ENCODE data around the gene TFB2M.

TFB2M gene

DNA sequence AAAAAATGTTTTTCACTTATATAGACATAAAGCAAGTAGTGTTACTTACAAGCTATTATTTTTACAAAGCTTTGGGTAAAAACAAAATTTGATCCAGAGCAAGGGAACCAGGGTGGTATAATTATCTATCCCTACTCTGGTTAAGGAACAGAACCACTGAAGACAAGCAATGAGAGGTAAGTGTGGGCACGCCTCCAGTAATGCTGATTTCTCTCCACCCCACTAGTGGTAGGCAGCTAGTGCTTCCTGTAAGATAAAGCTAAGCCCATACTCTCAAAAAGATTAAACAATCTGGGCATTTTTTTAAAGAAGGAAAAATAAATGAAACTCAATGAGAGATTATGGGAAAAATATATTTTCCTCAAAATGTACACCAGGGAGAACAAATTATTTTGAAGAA lies 22.1 kb downstream of the TFB2M start:
- Histone ChIP-seq H3F3A (ENCODE audit: low read depth) (no peaks in the 10 kb centered on the region), H3K79me2 (ENCODE audit: insufficient read depth, low read length) (no peaks in the 10 kb centered on the region), H2AFZ (ENCODE audit: low read length) (no peak overlapping the region), H3K4me2 (ENCODE audit: low read depth, low read length, poor library complexity, severe bottlenecking) (no peak overlapping the region), H3K9me2 (replicated peaks; ENCODE audit: low read depth, low read length) (no peaks in the 10 kb centered on the region), H3K9ac (ENCODE audit: low read depth, low read length, poor library complexity, severe bottlenecking) (no peak overlapping the region), H4K20me1 (ENCODE audit: insufficient read depth, low read length, poor library complexity, severe bottlenecking) (no peaks in the 10 kb centered on the region), H3K36me3 (ENCODE audit: insufficient read depth, low read length) (peaks cover 69% of the 10 kb centered on the region; the same call in 1 of the 2 replicates), H3K27me3 (ENCODE audit: insufficient read depth, low read length, poor library complexity, severe bottlenecking) (no peaks in the 10 kb centered on the region), H3K4me1 (ENCODE audit: insufficient read depth, low read length, poor library complexity, severe bottlenecking) (no peaks in the 10 kb centered on the region), H3K4me3 (ENCODE audit: low read length, poor library complexity, severe bottlenecking) (no peak overlapping the region), H3K9me3 (ENCODE audit: insufficient read depth, low read depth, low read length) (no peaks in the 10 kb centered on the region)
- TF ChIP-seq EZH2phosphoT487 (IDR thresholded peaks at IDR 0.05; ENCODE audit: borderline replicate concordance), result no peak
- TF ChIP-seq, protein P1, sequence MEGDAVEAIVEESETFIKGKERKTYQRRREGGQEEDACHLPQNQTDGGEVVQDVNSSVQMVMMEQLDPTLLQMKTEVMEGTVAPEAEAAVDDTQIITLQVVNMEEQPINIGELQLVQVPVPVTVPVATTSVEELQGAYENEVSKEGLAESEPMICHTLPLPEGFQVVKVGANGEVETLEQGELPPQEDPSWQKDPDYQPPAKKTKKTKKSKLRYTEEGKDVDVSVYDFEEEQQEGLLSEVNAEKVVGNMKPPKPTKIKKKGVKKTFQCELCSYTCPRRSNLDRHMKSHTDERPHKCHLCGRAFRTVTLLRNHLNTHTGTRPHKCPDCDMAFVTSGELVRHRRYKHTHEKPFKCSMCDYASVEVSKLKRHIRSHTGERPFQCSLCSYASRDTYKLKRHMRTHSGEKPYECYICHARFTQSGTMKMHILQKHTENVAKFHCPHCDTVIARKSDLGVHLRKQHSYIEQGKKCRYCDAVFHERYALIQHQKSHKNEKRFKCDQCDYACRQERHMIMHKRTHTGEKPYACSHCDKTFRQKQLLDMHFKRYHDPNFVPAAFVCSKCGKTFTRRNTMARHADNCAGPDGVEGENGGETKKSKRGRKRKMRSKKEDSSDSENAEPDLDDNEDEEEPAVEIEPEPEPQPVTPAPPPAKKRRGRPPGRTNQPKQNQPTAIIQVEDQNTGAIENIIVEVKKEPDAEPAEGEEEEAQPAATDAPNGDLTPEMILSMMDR (conservative IDR thresholded peaks at IDR 0.05; ENCODE audit: low read length), result no peak

DNA sequence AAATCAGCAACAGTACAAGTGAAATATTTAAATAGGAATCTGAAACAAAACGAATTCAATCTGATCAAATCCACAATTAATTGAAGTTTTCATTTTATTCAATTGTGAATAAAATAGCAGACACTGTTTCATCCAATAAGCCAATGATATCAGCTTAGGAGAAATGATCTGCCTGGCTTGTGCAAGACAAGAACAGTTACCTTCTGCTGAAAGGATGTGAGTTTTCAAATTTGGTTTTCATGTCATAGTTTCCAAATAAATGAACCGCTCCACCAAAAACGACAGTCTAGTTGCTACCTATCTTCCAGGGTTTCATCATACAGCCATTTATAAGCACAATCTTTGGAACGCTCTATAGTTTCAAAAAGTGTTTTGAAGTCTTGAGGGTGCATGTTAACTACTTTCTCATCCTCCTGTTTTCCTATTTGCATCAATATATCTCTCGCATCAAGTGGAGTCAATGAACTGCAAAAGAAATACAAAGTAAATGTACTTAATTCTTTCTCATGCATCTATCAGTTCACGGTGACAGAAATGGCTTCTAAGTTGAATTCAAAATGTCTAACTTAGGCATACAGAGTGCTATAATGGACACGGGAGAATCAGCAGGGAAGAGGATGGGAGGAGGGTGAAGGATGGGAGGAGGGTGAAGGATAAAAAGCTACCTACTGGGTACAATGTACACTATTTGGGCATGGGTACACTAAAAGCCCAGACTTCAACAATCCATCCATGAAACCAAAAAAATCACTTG lies 25.1 kb downstream of the TFB2M start:
- Histone ChIP-seq H2AFZ (ENCODE audit: low read length) (no peak overlapping the region), H3K4me3 (ENCODE audit: low read length, poor library complexity, severe bottlenecking) (no peak overlapping the region), H3F3A (ENCODE audit: low read depth) (no peaks in the 10 kb centered on the region), H3K9ac (ENCODE audit: low read depth, low read length, poor library complexity, severe bottlenecking) (no peak overlapping the region), H4K20me1 (ENCODE audit: insufficient read depth, low read length, poor library complexity, severe bottlenecking) (no peaks in the 10 kb centered on the region), H3K79me2 (ENCODE audit: insufficient read depth, low read length) (no peaks in the 10 kb centered on the region), H3K9me3 (ENCODE audit: insufficient read depth, low read depth, low read length) (no peaks in the 10 kb centered on the region), H3K9me2 (replicated peaks; ENCODE audit: low read depth, low read length) (no peaks in the 10 kb centered on the region), H3K36me3 (ENCODE audit: insufficient read depth, low read length) (peaks cover 48% of the 10 kb centered on the region; the same call in 1 of the 2 replicates), H3K4me2 (ENCODE audit: low read depth, low read length, poor library complexity, severe bottlenecking) (no peak overlapping the region), H3K27me3 (ENCODE audit: insufficient read depth, low read length, poor library complexity, severe bottlenecking) (no peaks in the 10 kb centered on the region), H3K4me1 (ENCODE audit: insufficient read depth, low read length, poor library complexity, severe bottlenecking) (no peaks in the 10 kb centered on the region)
- TF ChIP-seq, protein P1 (conservative IDR thresholded peaks at IDR 0.05; ENCODE audit: low read length), result no peak
- no peak for TF ChIP-seq EZH2phosphoT487 (IDR thresholded peaks at IDR 0.05; ENCODE audit: borderline replicate concordance)

DNA sequence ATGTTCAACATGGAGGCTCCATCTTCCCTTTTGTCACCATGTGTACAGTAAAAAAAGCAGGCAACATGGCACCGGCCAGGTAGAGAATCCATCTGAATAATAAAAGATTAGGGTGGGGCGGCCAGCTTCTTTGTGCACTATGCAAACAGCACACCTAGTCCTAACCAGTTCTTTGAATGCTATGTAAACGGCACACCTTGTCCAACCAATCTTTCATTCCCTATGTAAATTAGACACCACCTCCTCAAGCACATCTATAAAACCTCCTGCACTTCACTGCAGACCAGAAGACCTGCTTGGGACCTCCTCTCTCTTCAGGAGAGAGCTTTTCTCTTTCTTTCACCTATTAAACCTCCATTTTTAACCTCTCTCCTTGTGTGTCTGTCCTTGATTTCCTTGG lies 28.2 kb downstream of the TFB2M start:
- H3K79me2 ChIP-seq (ENCODE audit: insufficient read depth, low read length), result no peaks in the 10 kb centered on the region
- no peak overlapping the region for H3K4me3 ChIP-seq (ENCODE audit: low read length, poor library complexity, severe bottlenecking)
- H3K27me3 ChIP-seq (ENCODE audit: insufficient read depth, low read length, poor library complexity, severe bottlenecking), result no peaks in the 10 kb centered on the region
- H4K20me1 ChIP-seq (ENCODE audit: insufficient read depth, low read length, poor library complexity, severe bottlenecking), result no peaks in the 10 kb centered on the region
- no peaks in the 10 kb centered on the region for H3K9me2 ChIP-seq (replicated peaks; ENCODE audit: low read depth, low read length)
- no peak overlapping the region for H2AFZ ChIP-seq (ENCODE audit: low read length)
- H3K4me2 ChIP-seq (ENCODE audit: low read depth, low read length, poor library complexity, severe bottlenecking), result no peak overlapping the region
- TF ChIP-seq, protein P1 (conservative IDR thresholded peaks at IDR 0.05; ENCODE audit: low read length), result no peak
- TF ChIP-seq EZH2phosphoT487 (IDR thresholded peaks at IDR 0.05; ENCODE audit: borderline replicate concordance), result no peak
- no peak overlapping the region for H3K9ac ChIP-seq (ENCODE audit: low read depth, low read length, poor library complexity, severe bottlenecking)
- no peaks in the 10 kb centered on the region for H3F3A ChIP-seq (ENCODE audit: low read depth)
- peaks cover 27% of the 10 kb centered on the region; the same call in 1 of the 2 replicates for H3K36me3 ChIP-seq (ENCODE audit: insufficient read depth, low read length)
- H3K9me3 ChIP-seq (ENCODE audit: insufficient read depth, low read depth, low read length), result 0 out of 2 replicates have a peak, but pooled peaks cover 4% of the 10 kb centered on the region
- no peaks in the 10 kb centered on the region for H3K4me1 ChIP-seq (ENCODE audit: insufficient read depth, low read length, poor library complexity, severe bottlenecking)
